Lung (tissue), 12 donors: ENCODE data around the gene TCEAL3. TPM values are rescaled to one million over a fixed set of nuclear protein-coding genes. Genes with fewer than 3 reads are reported as not detected.
"Not testable (repeated sequence)": the region's sequence is repeated elsewhere in the genome, so short reads cannot be mapped to it uniquely, and the experiment has no call there.

Experiments used
- ATAC-seq: fragments of 200-7000 bp; cut with Tn5 transposase; one replicate; pipeline ENCODE4 v1.9.1; 2020; ENCODE audit warnings: moderate number of reproducible peaks; ENCODE audit not compliant: insufficient read depth, low FRiP score
- DNase-seq, 3 donors: peaks; one replicate each; pipeline ENCODE4 v3.0.0-alpha.2; 2013 to 2017
- H3K27ac ChIP-seq, 2 donors: one replicate each; pipeline ENCODE4 v1.5.1; 2013; ENCODE audit warnings: mild to moderate bottlenecking in 2 of 2, moderate library complexity in 2 of 2, control low read depth in 1 of 2, inconsistent platforms in 1 of 2, low read depth in 1 of 2, low read length in 1 of 2
- H3K27me3 ChIP-seq, 3 donors: one replicate each; pipeline ENCODE4 v1.5.1; 2013; ENCODE audit warnings: low read length in 2 of 3; ENCODE audit not compliant: control insufficient read depth in 3 of 3, insufficient read depth in 3 of 3
- H3K36me3 ChIP-seq, 4 donors: one replicate each; pipeline ENCODE4 v1.5.1; 2013; ENCODE audit warnings: low read length in 4 of 4, mild to moderate bottlenecking in 1 of 4, moderate library complexity in 1 of 4; ENCODE audit not compliant: control insufficient read depth in 4 of 4, insufficient read depth in 4 of 4
- H3K4me1 ChIP-seq, 5 donors: one replicate each; pipeline ENCODE4 v1.5.1; 2013; ENCODE audit warnings: low read length in 5 of 5, mild to moderate bottlenecking in 2 of 5, moderate library complexity in 1 of 5; ENCODE audit not compliant: control insufficient read depth in 5 of 5, insufficient read depth in 5 of 5
- H3K4me3 ChIP-seq: one replicate; pipeline ENCODE4 v1.5.1; 2013; ENCODE audit warnings: mild to moderate bottlenecking, control low read depth, moderate library complexity
- H3K9ac ChIP-seq, 2 donors: one replicate each; pipeline ENCODE4 v1.5.1; 2013; ENCODE audit warnings: low read length in 2 of 2, control low read depth in 1 of 2; ENCODE audit not compliant: insufficient read depth in 1 of 2
- H3K9me3 ChIP-seq, 4 donors: one replicate each; pipeline ENCODE4 v1.5.1; 2013; ENCODE audit warnings: low read length in 3 of 4, mild to moderate bottlenecking in 1 of 4, moderate library complexity in 1 of 4; ENCODE audit not compliant: control insufficient read depth in 4 of 4, insufficient read depth in 3 of 4
- WGBS, 2 donors: extraction: QIAGEN DNeasy Blood & Tissue Kit; methylation state at CpG; one replicate each; pipeline ENCODE4 v1.1.7; 2013; 5-methylcytosine and 5-hydroxymethylcytosine counted together
- polyA plus RNA-seq, 2 donors: library from polyadenylated mRNA; stranded (reverse); fragments of 200-250 nt; gene quantifications; one replicate each; pipeline ENCODE4 v1.2.1, GENCODE V29; 2013
- total RNA-seq, 2 donors: library from RNA; depleted of rRNA in 1 of 2; stranded (reverse); fragments of >200 nt in 1 of 2; gene quantifications; one replicate each; pipeline ENCODE4 v1.2.1, GENCODE V29; 2014 to 2021
- TF ChIP-seq, protein P1 (sequence below): IDR thresholded peaks from 2 replicates; pipeline ENCODE4 v1.5.1; 2012; ENCODE audit warnings: mild to moderate bottlenecking; ENCODE audit errors: control extremely low read depth, extremely low read depth
- donor health status: control.
- donor health status: control.
- donor health status: Bipolar disorder and iron deficiency.
- donor health status: healthy.
- donor health status: DM: yes; HTN: yes; CAD: no.

TCEAL3 gene
- total and polyA plus RNA-seq, 4 donors = 5.9 to 37.9 (median 28.9) TPM

DNA sequence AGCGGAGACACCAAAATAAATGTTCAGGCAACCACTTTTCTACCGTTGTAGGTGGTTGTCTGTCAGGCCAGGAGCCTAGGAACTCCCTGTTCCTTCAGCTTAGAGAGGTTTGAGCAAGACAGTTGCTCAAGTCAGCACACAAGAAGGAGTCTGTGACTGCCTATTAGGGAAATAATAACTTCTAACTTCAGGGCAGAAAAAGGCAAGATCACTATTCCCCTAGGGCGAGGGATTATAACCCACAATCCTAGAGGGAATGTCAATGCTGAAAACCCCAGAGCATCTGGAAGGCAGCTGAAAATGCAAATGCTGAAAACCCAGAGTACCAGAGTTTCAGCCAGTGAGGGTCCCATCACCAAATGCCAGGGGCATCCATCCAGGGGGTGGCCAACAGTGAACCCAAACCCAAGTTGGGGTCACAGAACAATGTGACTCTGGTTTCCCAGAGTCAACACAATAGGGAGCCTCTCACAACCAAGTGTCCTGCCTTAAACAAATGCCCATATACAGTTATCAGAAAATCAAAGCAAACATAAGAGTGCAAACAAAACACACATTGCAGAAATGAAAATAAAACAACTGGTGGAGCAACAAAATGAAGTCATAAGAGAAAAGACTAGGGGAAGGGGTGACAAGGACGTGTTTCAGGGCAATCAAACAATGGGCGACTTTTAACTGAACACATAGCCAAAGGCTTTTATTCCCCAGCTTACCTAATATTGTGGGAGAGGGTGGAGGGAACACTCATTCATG lies 51.1 kb downstream of the TCEAL3 start:
- Histone ChIP-seq H3K36me3 (no peaks in the 10 kb centered on the region), H3K27ac (no peak overlapping the region), H3K9me3 (no peaks in the 10 kb centered on the region), H3K4me1 (no peaks in the 10 kb centered on the region), H3K27me3 (peaks cover 0 to 42% (median 23%) of the 10 kb centered on the region in 3 donors), H3K9ac (no peak overlapping the region), H3K4me3 (no peak overlapping the region)
- DNase-seq (no peak), ATAC-seq (no peak)
- TF ChIP-seq, protein P1, sequence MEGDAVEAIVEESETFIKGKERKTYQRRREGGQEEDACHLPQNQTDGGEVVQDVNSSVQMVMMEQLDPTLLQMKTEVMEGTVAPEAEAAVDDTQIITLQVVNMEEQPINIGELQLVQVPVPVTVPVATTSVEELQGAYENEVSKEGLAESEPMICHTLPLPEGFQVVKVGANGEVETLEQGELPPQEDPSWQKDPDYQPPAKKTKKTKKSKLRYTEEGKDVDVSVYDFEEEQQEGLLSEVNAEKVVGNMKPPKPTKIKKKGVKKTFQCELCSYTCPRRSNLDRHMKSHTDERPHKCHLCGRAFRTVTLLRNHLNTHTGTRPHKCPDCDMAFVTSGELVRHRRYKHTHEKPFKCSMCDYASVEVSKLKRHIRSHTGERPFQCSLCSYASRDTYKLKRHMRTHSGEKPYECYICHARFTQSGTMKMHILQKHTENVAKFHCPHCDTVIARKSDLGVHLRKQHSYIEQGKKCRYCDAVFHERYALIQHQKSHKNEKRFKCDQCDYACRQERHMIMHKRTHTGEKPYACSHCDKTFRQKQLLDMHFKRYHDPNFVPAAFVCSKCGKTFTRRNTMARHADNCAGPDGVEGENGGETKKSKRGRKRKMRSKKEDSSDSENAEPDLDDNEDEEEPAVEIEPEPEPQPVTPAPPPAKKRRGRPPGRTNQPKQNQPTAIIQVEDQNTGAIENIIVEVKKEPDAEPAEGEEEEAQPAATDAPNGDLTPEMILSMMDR = no peak
- WGBS, 2 donors = 61 to 96% methylated on average over 4 to 5 of the region's 5 CpGs

DNA sequence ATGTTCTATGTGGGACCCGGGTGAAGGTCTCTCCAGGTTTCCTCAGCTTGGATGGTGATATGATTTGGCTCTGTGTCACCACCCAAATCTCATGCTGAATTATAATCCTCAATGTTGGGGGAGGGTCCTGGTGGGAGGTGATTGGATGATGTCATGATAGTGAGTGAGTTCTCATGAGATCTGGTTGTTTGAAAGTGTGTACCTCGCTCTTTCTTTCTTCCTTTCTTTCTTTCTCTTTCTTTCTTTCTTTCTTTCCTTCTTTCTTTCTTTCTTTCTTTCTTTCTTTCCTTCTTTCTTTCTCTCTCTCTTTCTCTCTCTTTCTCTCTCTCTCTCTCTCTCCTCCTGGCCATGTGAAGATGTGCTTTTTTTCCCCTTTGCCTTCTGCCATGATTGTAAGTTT lies 51.7 kb downstream of the TCEAL3 start:
- ATAC-seq, DNase-seq, H3K9ac ChIP-seq, H3K4me3 ChIP-seq, H3K9me3 ChIP-seq, H3K27ac ChIP-seq, H3K36me3 ChIP-seq, H3K4me1 ChIP-seq: not testable (repeated sequence)
- H3K27me3 ChIP-seq = peaks cover 0 to 48% (median 27%) of the 10 kb centered on the region in 3 donors
- 88 to 97% methylated on average over 2 of the region's 2 CpGs for WGBS, 2 donors

Other genes with a start within 250 kb of the TCEAL3 start
- 100 to 1,000 TPM in 1 of 2 donors, 10 to 100 TPM in 1; 97.6 to 145 TPM for gene BEX3, start 231.4 kb upstream of the TCEAL3 start, total RNA-seq
- 10 to 100 TPM; 79.7 to 95.2 TPM for gene BEX3, start 231.4 kb upstream of the TCEAL3 start, polyA plus RNA-seq
- gene RAB40A, start 88.5 kb upstream of the TCEAL3 start, total RNA-seq = 1 to 10 TPM in 1 of 2 donors, under 1 TPM in 1; 0.37 to 1.1 TPM
- gene RAB40A, start 88.5 kb upstream of the TCEAL3 start, polyA plus RNA-seq = under 1 TPM; 0.06 to 0.12 TPM
- 10 to 100 TPM; 35.6 to 89.0 TPM for gene TCEAL4, start 22.4 kb upstream of the TCEAL3 start, total RNA-seq
- gene TCEAL4, start 22.4 kb upstream of the TCEAL3 start, polyA plus RNA-seq = 100 to 1,000 TPM in 1 of 2 donors, 10 to 100 TPM in 1; 83.5 to 214 TPM
- 10 to 100 TPM; 28.9 to 33.4 TPM for gene TCEAL1, start 21.0 kb downstream of the TCEAL3 start, total RNA-seq
- gene TCEAL1, start 21.0 kb downstream of the TCEAL3 start, polyA plus RNA-seq = 10 to 100 TPM; 23.8 to 27.6 TPM
- 100 to 1,000 TPM; 236 to 264 TPM for gene MORF4L2, start 78.7 kb downstream of the TCEAL3 start, total RNA-seq
- gene MORF4L2, start 78.7 kb downstream of the TCEAL3 start, polyA plus RNA-seq = 100 to 1,000 TPM; 180 to 321 TPM
- gene TMEM31, start 102.9 kb downstream of the TCEAL3 start, total RNA-seq = under 1 TPM in 1 of 2 donors, not detected in 1; 0.65 TPM
- under 1 TPM in 1 of 2 donors, not detected in 1; 0.30 TPM for gene TMEM31, start 102.9 kb downstream of the TCEAL3 start, polyA plus RNA-seq
- gene PLP1, start 168.9 kb downstream of the TCEAL3 start, total RNA-seq = 1 to 10 TPM in 1 of 2 donors, under 1 TPM in 1; 0.52 to 9.3 TPM
- under 1 TPM; 0.06 to 0.15 TPM for gene PLP1, start 168.9 kb downstream of the TCEAL3 start, polyA plus RNA-seq
- 1 to 10 TPM in 1 of 2 donors, under 1 TPM in 1; 0.58 to 3.3 TPM for gene RAB9B, start 224.3 kb downstream of the TCEAL3 start, total RNA-seq
- gene RAB9B, start 224.3 kb downstream of the TCEAL3 start, polyA plus RNA-seq = under 1 TPM; 0.16 to 0.33 TPM